Neural progenitor cell (in vitro differentiated cells): ENCODE data around the gene IMPACT.

Experiments used
- CTCF ChIP-seq: fragments of 200-600 bp; sonication (generic); IDR thresholded peaks from 2 replicates; pipeline ENCODE4 v1.5.1; 2017; ENCODE audit warnings: antibody characterized with exemption, mild to moderate bottlenecking
- EZH2 ChIP-seq: fragments of 200-600 bp; sonication (generic); IDR thresholded peaks from 2 replicates; pipeline ENCODE4 v1.6.1; 2017; ENCODE audit warnings: antibody characterized with exemption, mild to moderate bottlenecking, moderate library complexity
- EZH2phosphoT487 ChIP-seq: fragments of 200-600 bp; sonication (generic); IDR thresholded peaks from 2 replicates; pipeline ENCODE4 v1.6.1; 2017; ENCODE audit warnings: antibody characterized with exemption

GRCh38 chr18:24400587-24400986 is 25.9 kb upstream of the IMPACT start:
- no peak for TF ChIP-seq CTCF
- no peak for TF ChIP-seq EZH2
- TF ChIP-seq EZH2phosphoT487 = no peak
